Tibial artery (tissue), 4 donors: ENCODE measurements around the gene BHLHA15.

Experiments used
- DNase-seq, 2 donors: peaks; one replicate each; pipeline ENCODE4 v3.0.0-alpha.2; 2019
- H3K27ac ChIP-seq, 2 donors: fragments of 200-600 bp; sonication (generic) in 1 of 2; 1 replicate in 1 of 2; 2 replicates in 1 of 2; pipeline ENCODE4 v1.5.1; 2018 to 2019; ENCODE audit warnings: mild to moderate bottlenecking in 1 of 2
- H3K27me3 ChIP-seq, 2 donors: fragments of 200-600 bp; sonication (generic) in 1 of 2; one replicate each; pipeline versions ENCODE4 v1.5.1 to v1.6.0; 2016 to 2019
- H3K36me3 ChIP-seq, 3 donors: fragments of 200-600 bp; sonication (generic) in 2 of 3; one replicate each; pipeline ENCODE4 v1.5.1; 2016 to 2019; ENCODE audit warnings: mild to moderate bottlenecking in 2 of 3
- H3K4me1 ChIP-seq, 4 donors: fragments of 200-600 bp; sonication (generic) in 2 of 4; 1 replicate in 3 of 4; 2 replicates in 1 of 4; pipeline ENCODE4 v1.5.1; 2016 to 2019
- H3K4me3 ChIP-seq, 2 donors: fragments of 200-600 bp; sonication (generic) in 1 of 2; 1 replicate in 1 of 2; 2 replicates in 1 of 2; pipeline ENCODE4 v1.5.1; 2018 to 2019; ENCODE audit warnings: mild to moderate bottlenecking in 2 of 2
- H3K9me3 ChIP-seq, 3 donors: fragments of 200-600 bp; sonication (generic) in 1 of 3; one replicate each; pipeline ENCODE4 v1.5.1; 2016 to 2019
- intact Hi-C: fragments of 100-400 bp; cut with DNase I; formaldehyde crosslinking; loops from one replicate; pipeline ENCODE4 v1.15.0; 2023; ENCODE audit warnings: low total_unique reads
- TF ChIP-seq, protein P1 (sequence below), 2 experiments: fragments of 200-600 bp in 1 of 2; fragments of 450-650 bp in 1 of 2; IDR thresholded peaks; one replicate each; pipeline ENCODE4 v1.5.1; 2017 to 2019; ENCODE audit warnings: antibody characterized with exemption in 2 of 2, mild to moderate bottlenecking in 1 of 2, moderate library complexity in 1 of 2

BHLHA15 gene

DNA sequence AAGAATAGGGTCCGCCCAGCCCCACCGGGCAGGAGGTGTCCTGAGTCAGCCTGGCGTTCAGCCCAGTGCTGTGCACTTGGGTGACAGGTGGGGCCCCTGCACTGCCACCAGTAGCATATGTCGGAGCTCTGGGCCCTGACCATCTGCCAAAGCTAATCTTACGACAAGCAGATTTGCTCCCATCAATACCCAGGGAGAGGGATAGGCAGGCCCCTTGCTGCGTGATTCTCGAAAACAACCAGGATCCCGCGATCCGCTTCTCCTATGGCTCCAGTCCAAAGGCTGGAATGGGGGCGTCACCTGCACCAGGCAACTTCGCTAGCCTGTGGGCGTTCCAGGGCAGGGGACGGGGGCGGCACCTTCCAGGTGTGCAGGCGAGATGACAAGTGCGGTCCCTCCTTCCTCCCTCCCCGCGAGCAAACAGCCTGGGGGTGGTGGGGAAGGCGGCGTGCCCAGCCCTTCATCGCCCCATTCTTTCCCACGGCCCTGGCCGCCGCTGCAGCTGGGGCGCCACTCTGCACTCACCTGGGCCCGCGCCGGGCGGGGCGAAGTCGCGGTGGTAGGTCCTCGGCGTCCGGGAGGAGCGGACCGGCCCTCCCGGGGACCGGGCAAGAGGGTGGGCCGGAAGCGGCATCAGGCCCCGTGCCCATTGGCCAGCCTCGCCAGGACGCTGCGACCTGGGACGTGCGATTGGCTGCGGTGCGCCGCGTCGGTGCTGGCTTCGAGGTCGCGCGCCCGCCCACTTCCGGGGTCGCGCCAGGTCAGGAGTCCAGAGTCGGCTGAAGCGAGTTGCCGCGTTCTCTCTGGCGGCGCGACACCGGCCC, 40.6 kb downstream of the BHLHA15 start, which contains the start of gene TECPR1:
TECPR1 (minus strand) TSS at position 632 of the 824 bp plus-strand sequence. CDS start 6,086 bp downstream, outside the sequence.
- Histone ChIP-seq H3K27me3 (no peaks in the 10 kb centered on the region), H3K36me3 (peaks cover 2 to 7% (median 4%) of the 10 kb centered on the region in 3 donors), H3K27ac (peak within 1 kb of the TSS; percentile 62 to 79), H3K9me3 (no peaks in the 10 kb centered on the region), H3K4me3 (peak within 1 kb of the TSS; percentile 79 to 87), H3K4me1 (peaks cover 0 to 27% (median 21%) of the 10 kb centered on the region in 4 donors)
- peak; percentile 94 to 98 for DNase-seq
- TF ChIP-seq, protein P1, sequence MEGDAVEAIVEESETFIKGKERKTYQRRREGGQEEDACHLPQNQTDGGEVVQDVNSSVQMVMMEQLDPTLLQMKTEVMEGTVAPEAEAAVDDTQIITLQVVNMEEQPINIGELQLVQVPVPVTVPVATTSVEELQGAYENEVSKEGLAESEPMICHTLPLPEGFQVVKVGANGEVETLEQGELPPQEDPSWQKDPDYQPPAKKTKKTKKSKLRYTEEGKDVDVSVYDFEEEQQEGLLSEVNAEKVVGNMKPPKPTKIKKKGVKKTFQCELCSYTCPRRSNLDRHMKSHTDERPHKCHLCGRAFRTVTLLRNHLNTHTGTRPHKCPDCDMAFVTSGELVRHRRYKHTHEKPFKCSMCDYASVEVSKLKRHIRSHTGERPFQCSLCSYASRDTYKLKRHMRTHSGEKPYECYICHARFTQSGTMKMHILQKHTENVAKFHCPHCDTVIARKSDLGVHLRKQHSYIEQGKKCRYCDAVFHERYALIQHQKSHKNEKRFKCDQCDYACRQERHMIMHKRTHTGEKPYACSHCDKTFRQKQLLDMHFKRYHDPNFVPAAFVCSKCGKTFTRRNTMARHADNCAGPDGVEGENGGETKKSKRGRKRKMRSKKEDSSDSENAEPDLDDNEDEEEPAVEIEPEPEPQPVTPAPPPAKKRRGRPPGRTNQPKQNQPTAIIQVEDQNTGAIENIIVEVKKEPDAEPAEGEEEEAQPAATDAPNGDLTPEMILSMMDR (IDR thresholded peaks at IDR 0.05) = no peak
- intact Hi-C loops = no loop called here

- Histone ChIP-seq H3K27ac (peak overlapping the region; percentile 62 to 79), H3K27me3 (no peaks in the 10 kb centered on the region), H3K4me3 (peak overlapping the region; percentile 79 to 87), H3K9me3 (no peaks in the 10 kb centered on the region), H3K36me3 (peaks cover 7 to 11% (median 9%) of the 10 kb centered on the region in 3 donors), H3K4me1 (peaks cover 0 to 27% (median 21%) of the 10 kb centered on the region in 4 donors)
- DNase-seq = no peak
- intact Hi-C loops = no loop called here
- TF ChIP-seq, protein P1 (IDR thresholded peaks at IDR 0.05) = no peak
These were observed 41.3 kb downstream of the BHLHA15 start for GRCh38 chr7:98252425-98253054.

DNA sequence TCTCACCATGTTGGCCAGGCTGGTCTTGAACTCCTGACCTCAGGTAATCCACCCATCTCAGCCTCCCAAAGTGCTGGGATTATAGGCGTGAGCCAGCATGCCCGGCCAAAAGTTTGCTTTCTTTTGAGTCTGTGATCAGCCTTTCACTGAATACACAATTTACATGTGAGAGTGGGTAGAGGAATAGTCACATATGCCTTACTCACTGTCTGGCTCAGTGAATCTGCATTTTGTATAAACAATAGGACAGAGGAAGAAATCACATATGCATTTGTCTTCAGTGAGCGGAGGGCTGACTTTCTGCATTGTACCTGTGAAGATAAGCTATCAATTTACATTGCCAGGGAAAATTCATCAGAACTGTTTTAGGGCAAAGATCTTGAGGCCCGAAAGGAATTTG, 43.3 kb downstream of the BHLHA15 start:
- intact Hi-C loops = no loop called here
- no peaks in the 10 kb centered on the region for H3K27me3 ChIP-seq
- H3K9me3 ChIP-seq = no peaks in the 10 kb centered on the region
- TF ChIP-seq, protein P1 (IDR thresholded peaks at IDR 0.05) = no peak
- DNase-seq = no peak
- H3K4me3 ChIP-seq = no peak overlapping the region
- H3K36me3 ChIP-seq = peaks cover 7 to 18% (median 17%) of the 10 kb centered on the region in 3 donors
- no peak overlapping the region for H3K27ac ChIP-seq
- peaks cover 0 to 27% (median 21%) of the 10 kb centered on the region in 4 donors for H3K4me1 ChIP-seq

DNA sequence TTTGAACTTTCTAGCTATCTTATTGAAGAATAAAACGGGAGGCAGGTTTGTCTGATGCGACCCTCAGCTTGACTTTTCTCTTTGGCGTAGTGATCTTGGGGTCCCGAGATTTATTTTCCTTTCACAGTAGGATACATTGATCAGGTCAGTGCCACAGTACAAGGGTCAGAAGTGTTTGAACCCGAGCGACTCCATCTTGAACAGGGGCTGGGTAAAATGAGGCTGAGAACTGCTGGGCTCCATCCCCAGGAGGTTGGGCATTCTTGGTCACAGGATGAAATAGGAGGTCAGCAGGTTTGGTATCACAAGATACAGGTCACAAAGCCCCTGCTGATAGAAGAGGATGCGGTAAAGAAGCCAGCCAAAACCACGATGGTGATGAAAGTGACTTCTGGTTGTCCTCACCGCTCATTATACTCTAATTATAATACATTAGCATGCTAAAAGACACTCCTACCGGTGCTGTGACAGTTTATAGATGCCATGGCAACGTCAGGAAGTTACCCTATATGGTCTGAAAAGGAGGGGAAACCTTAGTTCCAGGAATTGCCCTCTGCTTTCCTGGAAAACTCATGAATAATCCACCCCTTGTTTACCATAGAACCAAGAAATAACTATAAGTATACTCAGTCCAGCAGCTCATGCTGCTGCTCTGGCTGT, 43.8 kb downstream of the BHLHA15 start:
- no peak overlapping the region for H3K27ac ChIP-seq
- no peak for DNase-seq
- peaks cover 0 to 27% (median 21%) of the 10 kb centered on the region in 4 donors for H3K4me1 ChIP-seq
- TF ChIP-seq, protein P1 (IDR thresholded peaks at IDR 0.05) = no peak
- intact Hi-C loops = no loop called here
- peaks cover 7 to 18% (median 17%) of the 10 kb centered on the region in 3 donors for H3K36me3 ChIP-seq
- H3K27me3 ChIP-seq = no peaks in the 10 kb centered on the region
- H3K9me3 ChIP-seq = no peaks in the 10 kb centered on the region
- H3K4me3 ChIP-seq = no peak overlapping the region

DNA sequence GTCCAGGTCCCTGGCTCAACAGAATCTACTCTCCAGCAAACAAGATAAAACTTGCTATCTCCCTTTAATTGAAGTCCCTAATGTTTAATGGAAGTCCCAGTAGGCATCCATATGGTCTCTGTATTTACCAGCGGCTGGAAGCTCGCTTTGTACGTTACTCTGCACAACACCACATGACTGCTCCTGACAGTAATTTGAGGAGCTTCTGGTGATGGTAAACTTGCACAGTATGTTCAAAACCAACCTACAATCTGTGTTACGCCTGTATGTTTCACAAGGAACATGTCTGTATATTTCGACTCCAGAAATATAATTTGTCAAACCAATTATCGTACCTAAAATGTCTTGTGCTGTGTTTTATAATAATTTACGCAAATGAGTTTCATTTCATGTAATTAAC, 45.2 kb downstream of the BHLHA15 start:
- no peaks in the 10 kb centered on the region for H3K9me3 ChIP-seq
- H3K36me3 ChIP-seq = peaks cover 7 to 30% (median 19%) of the 10 kb centered on the region in 3 donors
- no peak overlapping the region for H3K4me3 ChIP-seq
- TF ChIP-seq, protein P1 (IDR thresholded peaks at IDR 0.05) = no peak
- no peaks in the 10 kb centered on the region for H3K27me3 ChIP-seq
- no peak overlapping the region for H3K27ac ChIP-seq
- DNase-seq = no peak
- intact Hi-C loops = no loop called here
- H3K4me1 ChIP-seq = peaks cover 0 to 15% (median 10%) of the 10 kb centered on the region in 4 donors
